GM18517 (cell line): ENCODE measurements around the gene NECAB3.
A peak's percentile ranks its signal among the peaks of the same experiment; 100 is the strongest.

Experiments
- ATAC-seq: cut with Tn5 transposase; IDR thresholded peaks from one replicate; pipeline ENCODE4 v1.9.1; 2021; ENCODE audit warnings: mild to moderate bottlenecking, moderate library complexity; ENCODE audit not compliant: unreplicated experiment

Gene NECAB3

GRCh38 chr20:33697129-33697528 lies 22.9 kb upstream of the NECAB3 start:
- no peak for ATAC-seq

GRCh38 chr20:33696448-33696847 lies 22.2 kb upstream of the NECAB3 start:
- ATAC-seq = no peak

DNA sequence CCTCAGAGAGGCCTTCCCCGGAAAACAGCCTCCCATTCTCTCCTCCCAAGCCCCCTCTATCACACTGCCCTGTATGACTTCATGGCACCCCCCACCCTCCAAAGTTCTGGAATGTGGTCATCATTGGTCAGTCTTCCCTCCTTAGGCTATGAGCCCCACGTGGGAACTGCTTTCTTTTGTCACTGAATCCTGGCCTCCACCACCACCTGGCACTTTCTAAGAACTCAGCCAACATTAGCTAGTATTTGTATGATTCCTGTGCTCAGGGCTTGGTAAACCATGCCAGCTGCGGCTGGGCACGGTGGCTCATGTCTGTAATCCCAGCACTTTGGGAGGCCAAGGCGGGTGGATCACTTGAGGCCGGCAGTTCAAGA lies 20.4 kb upstream of the NECAB3 start:
- no peak for ATAC-seq

DNA sequence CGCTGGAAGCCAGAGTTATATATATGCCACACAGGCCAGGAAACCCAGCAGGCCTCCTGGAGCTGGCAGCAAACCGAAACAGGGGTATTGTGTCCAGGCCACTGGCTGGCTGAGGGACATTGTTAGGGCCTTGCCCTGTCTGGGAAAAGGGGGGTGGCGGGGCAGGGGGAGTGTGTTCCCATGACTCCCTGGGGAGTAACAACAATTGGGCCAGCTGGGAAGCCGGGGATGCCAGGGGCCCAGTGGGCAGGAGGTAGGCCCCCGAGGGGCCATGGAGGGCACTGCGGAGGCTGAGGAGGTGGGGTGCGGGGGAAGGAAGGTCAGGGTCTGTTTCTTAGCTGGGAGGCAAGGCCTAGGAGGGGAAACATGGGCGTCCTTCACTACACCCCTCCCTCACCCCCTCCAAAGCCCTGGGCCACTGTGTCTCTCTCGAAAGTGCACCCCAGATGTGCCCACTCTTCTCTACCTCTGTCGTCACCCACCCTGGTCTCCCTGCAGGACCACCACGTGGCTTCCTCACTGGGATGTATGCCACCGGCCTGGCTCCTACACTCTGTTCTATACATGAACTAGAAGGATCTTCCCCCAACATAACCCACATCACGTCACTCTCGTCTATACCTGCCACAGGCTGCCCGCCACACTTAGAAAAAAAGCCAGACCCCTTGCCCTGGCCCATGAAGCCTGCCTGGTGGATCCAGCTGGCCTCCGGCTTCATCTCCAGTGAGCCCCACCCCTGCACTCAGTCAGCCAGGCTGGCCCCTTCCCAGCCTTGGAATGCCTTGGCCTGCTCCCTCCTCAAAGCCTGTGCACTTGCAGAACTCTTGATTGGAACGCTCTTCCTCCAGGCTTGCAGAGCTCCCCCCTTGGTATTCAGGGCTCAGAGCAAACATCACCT lies 19.8 kb upstream of the NECAB3 start:
- no peak for ATAC-seq

- ATAC-seq = no peak
Measured at GRCh38 chr20:33693289-33693688, 19.1 kb upstream of the NECAB3 start.

- ATAC-seq = no peak
Measured at GRCh38 chr20:33689973-33690372, 15.7 kb upstream of the NECAB3 start.

DNA sequence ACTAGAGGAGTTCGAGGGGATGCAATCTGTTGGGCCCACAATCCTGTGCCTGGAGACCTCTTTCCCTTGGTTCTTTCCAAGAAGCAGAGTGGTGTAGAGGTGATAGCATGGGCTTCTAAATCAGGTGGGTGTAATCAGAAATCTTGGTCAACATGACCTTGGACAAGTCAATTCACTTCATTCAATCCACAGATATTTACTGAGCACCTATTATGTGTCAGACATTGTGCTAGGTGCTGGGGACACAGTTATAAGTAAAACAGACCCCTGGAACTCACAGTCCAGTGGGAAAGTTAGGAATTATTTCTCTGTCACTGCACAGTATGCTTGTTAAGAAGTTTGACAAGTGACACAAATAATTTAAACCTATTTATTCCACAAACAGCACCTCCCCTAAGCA lies 15.3 kb upstream of the NECAB3 start:
- no peak for ATAC-seq

GRCh38 chr20:33688938-33689424 lies 14.8 kb upstream of the NECAB3 start:
- no peak for ATAC-seq

- ATAC-seq = no peak
Measured at GRCh38 chr20:33687993-33688937, 14.0 kb upstream of the NECAB3 start.

DNA sequence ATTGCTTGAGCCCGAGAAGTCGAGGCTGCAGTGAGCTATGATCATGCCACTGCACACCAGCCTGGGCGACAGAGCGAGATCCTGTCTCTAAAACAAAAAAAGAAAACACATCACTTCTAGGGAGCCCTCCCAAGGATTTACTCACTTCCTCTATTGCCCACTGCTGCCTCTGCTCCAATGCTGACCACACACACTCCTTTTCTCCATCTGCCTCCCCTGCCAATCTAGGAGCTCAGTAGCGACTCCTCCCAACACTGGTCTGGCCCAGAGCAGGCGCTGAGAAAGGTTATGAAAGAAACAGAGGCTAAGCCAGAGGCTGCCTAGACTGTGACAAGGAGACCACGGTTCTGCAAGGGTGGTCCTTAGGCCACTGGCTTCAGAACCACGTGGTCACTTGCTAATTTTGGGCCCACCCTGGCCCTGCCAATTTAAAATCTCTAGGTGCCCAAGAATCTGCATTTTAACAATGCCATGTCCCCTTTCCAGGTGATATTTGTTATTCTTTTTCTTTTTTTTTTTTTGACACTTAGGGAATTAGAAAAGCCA lies 13.2 kb upstream of the NECAB3 start:
- ATAC-seq = no peak

DNA sequence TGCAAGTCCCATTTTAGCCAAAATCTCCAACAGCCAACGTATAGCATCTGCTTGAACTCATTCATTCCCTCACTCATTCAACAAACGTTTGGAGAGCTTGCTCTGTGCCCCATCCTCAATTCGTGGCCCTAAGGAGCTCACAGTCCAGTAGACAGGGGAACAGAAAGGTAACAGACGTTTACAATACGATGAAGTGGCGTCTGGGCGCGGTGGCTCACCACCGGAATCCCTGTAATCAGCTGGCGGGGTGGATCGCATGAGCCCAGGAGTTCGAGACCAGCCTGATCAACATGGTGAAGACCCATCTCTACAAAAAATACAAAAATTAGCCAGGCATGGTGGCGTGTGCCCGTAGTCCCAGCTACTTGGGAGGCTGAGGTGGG lies 12.7 kb upstream of the NECAB3 start:
- ATAC-seq = no peak

DNA sequence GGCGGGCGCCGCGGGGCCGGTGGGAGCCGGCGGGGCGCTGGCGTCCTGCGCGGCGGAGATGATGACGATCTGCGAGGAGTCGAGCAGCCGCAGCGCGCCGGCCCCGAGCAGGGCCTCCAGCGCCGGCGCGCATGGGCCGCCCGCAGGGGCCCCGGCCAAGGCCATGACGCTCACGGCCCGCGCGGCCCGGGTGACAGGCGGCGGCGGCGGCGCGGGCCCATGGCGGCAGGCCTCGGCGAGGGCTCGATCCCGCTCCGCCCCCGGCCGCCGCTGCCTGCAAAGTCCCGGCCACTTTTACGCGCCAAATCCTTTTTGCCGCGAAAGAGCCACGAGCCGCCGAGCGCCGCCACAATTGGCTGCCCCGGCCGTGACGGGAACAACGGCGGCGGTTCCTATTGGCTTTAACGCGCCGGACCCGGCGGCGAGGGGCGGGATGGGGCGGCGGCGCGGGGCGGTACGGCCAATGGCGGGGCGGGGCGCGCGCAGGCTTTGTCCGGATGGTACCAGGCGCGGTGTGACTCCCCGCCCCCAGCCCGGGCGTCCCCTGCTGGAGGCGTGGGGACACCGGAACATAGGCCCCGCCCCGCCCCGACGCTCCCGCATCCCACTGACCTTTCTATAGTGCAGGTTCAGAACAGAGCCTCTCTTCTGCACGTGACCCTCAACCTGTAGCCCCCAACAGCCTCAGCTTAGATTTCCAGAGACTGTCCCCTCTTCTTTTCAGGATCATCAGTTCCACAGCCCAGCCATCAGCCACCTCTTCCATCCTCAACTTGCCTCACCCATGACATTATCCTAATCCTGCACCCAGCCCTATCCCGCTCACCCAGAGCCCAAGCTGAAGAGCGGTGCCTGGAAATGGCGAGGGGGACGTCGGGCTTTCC lies 12.1 kb upstream of the NECAB3 start, which contains the start of gene E2F1:
TSS of gene E2F1 (minus strand) at position 286 of the 884 bp plus-strand sequence. CDS start at position 165, 121 bp downstream.
- ATAC-seq = peak; percentile 58

- ATAC-seq = peak; percentile 52
Measured at GRCh38 chr20:33685328-33686099, 11.3 kb upstream of the NECAB3 start.

GRCh38 chr20:33684533-33685327 lies 10.5 kb upstream of the NECAB3 start:
- no peak for ATAC-seq

- ATAC-seq = no peak
Measured at GRCh38 chr20:33681728-33682353, 7.6 kb upstream of the NECAB3 start.

DNA sequence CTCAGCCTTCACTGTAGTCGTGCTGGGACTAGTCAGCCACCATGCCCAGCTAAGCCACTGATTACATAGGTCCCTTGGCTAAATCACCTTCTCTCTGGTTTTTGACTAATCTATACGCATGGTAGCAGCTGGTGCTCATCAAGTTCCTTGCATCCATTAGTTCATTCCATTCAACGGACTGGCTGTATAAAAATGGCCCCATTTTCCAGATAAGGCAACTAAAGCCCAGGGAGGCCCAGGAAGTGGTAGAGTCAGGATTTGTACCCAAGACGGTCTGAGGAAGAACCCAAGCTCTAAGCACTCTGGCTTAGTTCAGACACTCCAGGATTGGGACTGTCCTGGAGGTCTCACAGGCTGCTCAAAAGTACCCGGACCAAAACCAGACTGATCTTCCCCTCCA lies 7.1 kb upstream of the NECAB3 start:
- no peak for ATAC-seq

- ATAC-seq = no peak
Measured at GRCh38 chr20:33680686-33681085, 6.5 kb upstream of the NECAB3 start.
